ENCODE data around the gene CCT7.

DNA sequence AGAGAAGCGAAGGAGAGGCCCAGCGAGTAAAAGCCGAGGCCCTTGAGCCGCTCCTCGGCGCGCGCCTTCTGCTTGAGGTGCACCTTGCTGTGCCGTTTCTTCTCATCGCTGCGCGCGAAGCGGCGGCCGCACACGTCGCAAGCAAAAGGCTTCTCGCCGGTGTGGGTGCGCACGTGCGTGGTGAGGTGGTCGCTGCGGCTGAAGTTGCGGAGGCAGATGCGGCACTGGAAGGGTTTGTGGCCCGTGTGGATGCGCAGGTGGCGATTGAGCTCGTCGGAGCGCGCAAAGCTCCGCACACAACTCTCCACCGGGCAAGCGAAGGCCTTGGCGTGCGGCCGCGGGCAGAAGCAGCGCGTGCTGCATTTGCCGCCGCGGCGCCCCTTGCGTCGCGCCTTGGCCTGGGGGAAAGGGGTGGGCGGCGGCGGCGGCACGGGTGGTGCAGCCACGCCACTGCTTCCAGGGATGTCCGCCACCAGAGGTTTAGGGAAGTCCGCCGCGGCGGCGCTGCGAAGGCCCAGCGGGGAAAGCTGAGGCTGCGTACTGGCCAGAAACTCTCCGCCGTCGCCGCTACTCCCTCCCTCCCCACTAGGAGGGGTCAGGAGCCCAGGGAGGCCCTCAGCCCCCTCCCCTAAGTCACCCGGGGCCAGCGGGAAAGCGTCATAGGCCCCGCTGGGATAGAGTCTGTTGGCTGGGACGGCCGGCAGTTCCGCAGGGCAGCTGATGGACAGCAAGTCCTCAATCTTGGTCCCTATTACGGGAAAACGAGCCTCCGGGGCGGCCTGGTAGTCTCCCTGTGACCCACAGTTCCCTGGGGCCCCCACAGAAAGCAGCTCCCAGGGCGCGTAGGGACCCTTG lies 57.6 kb downstream of the CCT7 start:
- TF ChIP-seq, protein P1, sequence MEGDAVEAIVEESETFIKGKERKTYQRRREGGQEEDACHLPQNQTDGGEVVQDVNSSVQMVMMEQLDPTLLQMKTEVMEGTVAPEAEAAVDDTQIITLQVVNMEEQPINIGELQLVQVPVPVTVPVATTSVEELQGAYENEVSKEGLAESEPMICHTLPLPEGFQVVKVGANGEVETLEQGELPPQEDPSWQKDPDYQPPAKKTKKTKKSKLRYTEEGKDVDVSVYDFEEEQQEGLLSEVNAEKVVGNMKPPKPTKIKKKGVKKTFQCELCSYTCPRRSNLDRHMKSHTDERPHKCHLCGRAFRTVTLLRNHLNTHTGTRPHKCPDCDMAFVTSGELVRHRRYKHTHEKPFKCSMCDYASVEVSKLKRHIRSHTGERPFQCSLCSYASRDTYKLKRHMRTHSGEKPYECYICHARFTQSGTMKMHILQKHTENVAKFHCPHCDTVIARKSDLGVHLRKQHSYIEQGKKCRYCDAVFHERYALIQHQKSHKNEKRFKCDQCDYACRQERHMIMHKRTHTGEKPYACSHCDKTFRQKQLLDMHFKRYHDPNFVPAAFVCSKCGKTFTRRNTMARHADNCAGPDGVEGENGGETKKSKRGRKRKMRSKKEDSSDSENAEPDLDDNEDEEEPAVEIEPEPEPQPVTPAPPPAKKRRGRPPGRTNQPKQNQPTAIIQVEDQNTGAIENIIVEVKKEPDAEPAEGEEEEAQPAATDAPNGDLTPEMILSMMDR (IDR thresholded peaks at IDR 0.05) = no peak
- TF ChIP-seq POLR2A (IDR thresholded peaks at IDR 0.05) = no peak
